K562 (cell line): ENCODE results near the gene RPP25. TPM values are rescaled to one million over a fixed set of nuclear protein-coding genes. Genes with fewer than 3 reads are reported as not detected.

Experiments
- ARID4B ChIP-seq: sonication (generic); formaldehyde crosslinking; IDR thresholded peaks from 2 replicates; pipeline ENCODE4 v1.8.0; 2022; ENCODE audit warnings: mild to moderate bottlenecking, missing genetic modification reagents
- CHD2 ChIP-seq: IDR thresholded peaks from 2 replicates; pipeline ENCODE4 v1.6.1; 2011; ENCODE audit warnings: low read depth, low read length
- CREB3L1 ChIP-seq: fragments of 450-650 bp; IDR thresholded peaks from 2 replicates; pipeline ENCODE4 v1.6.1; 2014; ENCODE audit warnings: low read depth, mild to moderate bottlenecking, moderate library complexity, borderline replicate concordance
- DMBX1 ChIP-seq: fragments of 250-450 bp; sonication (Bioruptor Pico); IDR thresholded peaks from 2 replicates; pipeline ENCODE4 v1.8.0; 2022; ENCODE audit warnings: inconsistent platforms, mild to moderate bottlenecking, moderate library complexity, borderline replicate concordance
- HDAC2 ChIP-seq: fragments of 450-650 bp; IDR thresholded peaks from 2 replicates; pipeline ENCODE4 v1.6.1; 2016; ENCODE audit warnings: mild to moderate bottlenecking
- NR3C1 ChIP-seq: sonication (generic); formaldehyde crosslinking; IDR thresholded peaks from 2 replicates; pipeline ENCODE4 v1.8.1; 2022; ENCODE audit warnings: missing genetic modification reagents
- RCOR1 ChIP-seq, 2 experiments: IDR thresholded peaks; 2 replicates each; pipeline ENCODE4 v1.6.1; 2012; ENCODE audit warnings: low read depth in 2 of 2, low read length in 2 of 2, borderline replicate concordance in 1 of 2, improper control_type of control experiment in 1 of 2
- TBP ChIP-seq: optimal IDR thresholded peaks from 2 replicates; pipeline ENCODE3; 2011; ENCODE audit warnings: low read depth, low read length, improper control_type of control experiment
- TFAM ChIP-seq: fragments of 250-450 bp; sonication (Bioruptor Pico); conservative IDR thresholded peaks from 2 replicates; pipeline ENCODE4 v1.5.0; 2021; ENCODE audit warnings: mild to moderate bottlenecking, moderate library complexity
- ZBTB11 ChIP-seq, 3 experiments: fragments of 200-800 bp in 1 of 3; fragments of 250-450 bp in 1 of 3; fragments of 450-650 bp in 1 of 3; sonication (Bioruptor Pico) in 1 of 3; sonication (Bioruptor generic) in 1 of 3; formaldehyde crosslinking in 1 of 3; IDR thresholded peaks; 2 replicates each; pipeline versions ENCODE4 v1.6.1 to v1.8.0; 2016 to 2022; ENCODE audit warnings: mild to moderate bottlenecking in 2 of 3, missing genetic modification characterization in 2 of 3, missing compliant biosample characterization in 1 of 3, moderate library complexity in 1 of 3
- ZHX1 ChIP-seq: fragments of 150-350 bp; conservative IDR thresholded peaks from 2 replicates; pipeline ENCODE4 v1.6.1; 2014; ENCODE audit warnings: low read length
- ZNF197 ChIP-seq: fragments of 200-800 bp; sonication (Bioruptor generic); IDR thresholded peaks from 2 replicates; pipeline ENCODE4 v1.6.1; 2016; ENCODE audit warnings: low read depth, missing genetic modification characterization, missing compliant biosample characterization
- ZNF584 ChIP-seq: fragments of 200-800 bp; sonication (Bioruptor generic); IDR thresholded peaks from 2 replicates; pipeline ENCODE4 v1.6.1; 2016; ENCODE audit warnings: low read depth, mild to moderate bottlenecking, missing genetic modification characterization, missing compliant biosample characterization
- polyA plus RNA-seq, 8 experiments: library from polyadenylated mRNA; depleted of rRNA in 4 of 8; stranded (reverse) in 5 of 8; unstranded in 3 of 8; fragments of >200 nt; fragmentation: Nextera tagmentation in 2 of 8; fragmentation: Illumina TruSeq in 1 of 8; extraction: Ambion mirVana in 2 of 8; extraction: Trizol in 1 of 8; gene quantifications; 2 replicates each; pipeline versions ENCODE4 v1.2.1 to v1.2.3, GENCODE V29; 2011 to 2014; ENCODE audit warnings: inconsistent platforms in 1 of 8, missing spikeins in 1 of 8
- total RNA-seq, 7 experiments: library from RNA; depleted of rRNA in 6 of 7; stranded (reverse); fragments of >200 nt in 6 of 7; fragmentation: Illumina TruSeq in 2 of 7; extraction: Trizol in 2 of 7; gene quantifications; 2 replicates each; pipeline versions ENCODE4 v1.2.1 to v1.2.3, GENCODE V29; 2011 to 2021; ENCODE audit warnings: low replicate concordance in 1 of 7

The RPP25 gene
- total and polyA plus RNA-seq, 9 of the 15 experiments (the other 6 are each of a cell fraction or from before 2014, with no cell fraction given) = 1.1 to 12.3 (median 5.6) TPM

- TF ChIP-seq DMBX1 (CRISPR knock-in tag) = peak; percentile 89
- peak; percentile 93 for TF ChIP-seq ZNF197 (CRISPR knock-in tag)
- 0 out of 2 replicates have a peak, but pooled peaks have one; percentile 65 for TF ChIP-seq NR3C1 (CRISPR knock-in tag)
- peak in 1 of 2 experiments; percentile 88; a peak in 2 of 4 replicates for TF ChIP-seq RCOR1 (IDR thresholded peaks at IDR 0.05; ENCODE audit: borderline replicate concordance in 1 of 2, low read depth in 2 of 2, low read length in 2 of 2)
- TF ChIP-seq CHD2 = peak; percentile 97
- TF ChIP-seq TFAM = no peak
- TF ChIP-seq CREB3L1 = peak; percentile 88
- TF ChIP-seq ZHX1 = peak; percentile 92
- TF ChIP-seq ZBTB11 (CRISPR knock-in tag; IDR thresholded peaks at IDR 0.05) = peak in 1 of 3 experiments; percentile 78; a peak in 2 of 6 replicates
- peak; percentile 64 for TF ChIP-seq TBP
- peak; percentile 81 for TF ChIP-seq HDAC2
- peak; percentile 58; the same call in 1 of the 2 replicates for TF ChIP-seq ZNF584 (CRISPR knock-in tag)
- peak; percentile 86 for TF ChIP-seq ARID4B (CRISPR knock-in tag)
Measured at GRCh38 chr15:74995182-74995778, 38.7 kb upstream of the RPP25 start, which contains the start of gene SCAMP5 (continued).
